Neural cell (in vitro differentiated cells): ENCODE data around the gene INTS6. TPM values are rescaled to one million over a fixed set of nuclear protein-coding genes. Genes with fewer than 3 reads are reported as not detected.

ENCODE experiments used
- H2AFZ ChIP-seq: fragments of 200-600, 300-800 bp; sonication (generic), shearing (Covaris generic); 2 replicates; pipeline ENCODE4 v1.6.0; 2014; ENCODE audit warnings: low read depth, mild to moderate bottlenecking, antibody characterized with exemption, low read length, moderate library complexity
- H3F3A ChIP-seq: fragments of 200-600 bp; shearing (Covaris generic); 2 replicates; pipeline ENCODE4 v1.6.1; 2016; ENCODE audit warnings: mild to moderate bottlenecking, moderate library complexity, mixed read lengths, antibody characterized with exemption, low read length; ENCODE audit not compliant: insufficient read depth, poor library complexity, severe bottlenecking
- H3K27ac ChIP-seq: fragments of 200-600, 300-800 bp; sonication (generic), shearing (Covaris generic); 2 replicates; pipeline ENCODE4 v1.5.1; 2014; ENCODE audit warnings: mild to moderate bottlenecking, low read length, moderate library complexity
- H3K27me3 ChIP-seq: fragments of 300-800, 200-600 bp; sonication (generic), shearing (Covaris generic); 2 replicates; pipeline ENCODE4 v1.6.0; 2014; ENCODE audit warnings: mild to moderate bottlenecking, low read depth, low read length, moderate library complexity; ENCODE audit not compliant: insufficient read depth
- H3K36me3 ChIP-seq: fragments of 300-800, 200-600 bp; sonication (generic), shearing (Covaris generic); 2 replicates; pipeline ENCODE4 v1.5.1; 2014; ENCODE audit warnings: mild to moderate bottlenecking, antibody characterized with exemption, low read length, moderate library complexity; ENCODE audit not compliant: insufficient read depth
- H3K4me2 ChIP-seq: fragments of 300-800, 200-600 bp; sonication (generic), shearing (Covaris generic); 2 replicates; pipeline ENCODE4 v1.6.0; 2014; ENCODE audit warnings: mild to moderate bottlenecking, low read length
- H3K4me3 ChIP-seq: fragments of 300-800, 200-600 bp; sonication (generic), shearing (Covaris generic); 2 replicates; pipeline ENCODE4 v1.5.1; 2014; ENCODE audit warnings: mild to moderate bottlenecking, low read length, moderate library complexity
- H3K79me2 ChIP-seq: fragments of 200-600 bp; shearing (Covaris generic); replicated peaks from 2 replicates; pipeline ENCODE4 v1.6.0; 2014; ENCODE audit warnings: mild to moderate bottlenecking, low read length, moderate library complexity; ENCODE audit not compliant: insufficient read depth
- H3K9ac ChIP-seq: fragments of 300-800, 200-600 bp; sonication (generic), shearing (Covaris generic); 2 replicates; pipeline ENCODE4 v1.6.1; 2016; ENCODE audit warnings: mild to moderate bottlenecking, low read length, mixed read lengths
- H3K9me2 ChIP-seq: fragments of 200-600 bp; shearing (Covaris generic); 2 replicates; pipeline ENCODE4 v1.6.1; 2016; ENCODE audit warnings: mild to moderate bottlenecking, low read length, mixed read lengths; ENCODE audit not compliant: insufficient read depth
- H3K9me3 ChIP-seq: fragments of 200-600, 300-800 bp; sonication (generic), shearing (Covaris generic); 2 replicates; pipeline ENCODE4 v1.6.1; 2016; ENCODE audit warnings: mild to moderate bottlenecking, mixed run types, low read length, moderate library complexity, mixed read lengths
- H4K20me1 ChIP-seq: fragments of 200-600 bp; shearing (Covaris generic); 2 replicates; pipeline ENCODE4 v1.6.1; 2016; ENCODE audit warnings: mild to moderate bottlenecking, mixed run types; ENCODE audit not compliant: insufficient read depth
- CTCF ChIP-seq: fragments of 450-650 bp; IDR thresholded peaks from 2 replicates; pipeline ENCODE4 v1.5.1; 2014; ENCODE audit warnings: antibody characterized with exemption, mild to moderate bottlenecking, moderate library complexity; ENCODE audit not compliant: poor library complexity, severe bottlenecking
- EP300 ChIP-seq: fragments of 450-650 bp; conservative IDR thresholded peaks from 2 replicates; pipeline ENCODE4 v1.6.1; 2014; ENCODE audit warnings: antibody characterized with exemption, mild to moderate bottlenecking, moderate library complexity; ENCODE audit not compliant: poor library complexity, severe bottlenecking
- EZH2 ChIP-seq: fragments of 200-600, 300-800 bp; shearing (Covaris generic), sonication (generic); IDR thresholded peaks from 2 replicates; pipeline ENCODE4 v1.6.1; 2014; ENCODE audit warnings: antibody characterized with exemption, low read length, borderline replicate concordance, mild to moderate bottlenecking; ENCODE audit not compliant: insufficient read depth, poor library complexity, severe bottlenecking
- POLR2AphosphoS5 ChIP-seq: IDR thresholded peaks from 2 replicates; pipeline ENCODE4 v1.6.1; 2012
- RAD21 ChIP-seq: fragments of 450-650 bp; conservative IDR thresholded peaks from 2 replicates; pipeline ENCODE4 v1.6.1; 2014; ENCODE audit warnings: antibody characterized with exemption, mild to moderate bottlenecking, moderate library complexity
- REST ChIP-seq: IDR thresholded peaks from 2 replicates; pipeline ENCODE4 v1.6.1; 2012; ENCODE audit warnings: borderline replicate concordance
- SMC3 ChIP-seq: fragments of 450-650 bp; conservative IDR thresholded peaks from 2 replicates; pipeline ENCODE4 v1.6.1; 2014; ENCODE audit warnings: antibody characterized with exemption, mild to moderate bottlenecking, moderate library complexity; ENCODE audit not compliant: poor library complexity
- polyA plus RNA-seq: library from polyadenylated mRNA; depleted of rRNA; stranded (reverse); fragments of >200 nt; gene quantifications from 2 replicates; pipeline ENCODE4 v1.2.3, GENCODE V29; 2014

The INTS6 gene
- polyA plus RNA-seq, 1 donor from 2014 or later = 22.6 TPM

DNA sequence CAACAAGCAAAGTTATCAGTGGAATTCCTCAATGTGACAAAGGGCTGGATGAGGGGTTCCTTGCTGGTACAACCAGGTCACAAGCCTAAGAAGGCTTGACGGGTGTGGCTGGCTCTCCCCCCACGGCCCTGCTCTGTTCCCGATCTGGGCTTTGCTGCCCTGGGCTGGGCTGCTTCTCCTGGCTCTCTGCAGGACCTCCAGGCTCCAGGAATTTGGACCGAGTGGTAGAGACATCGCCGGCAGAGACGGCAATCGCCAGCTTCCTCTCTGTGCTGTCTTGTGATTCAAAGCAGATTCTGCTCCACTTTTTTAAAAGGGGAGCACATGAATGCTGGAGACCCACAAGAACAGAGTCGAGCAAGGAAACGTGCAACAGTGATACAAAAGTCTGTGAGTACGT lies 113.5 kb downstream of the INTS6 start, which contains the start of gene SERPINE3:
TSS of gene SERPINE3 (plus strand) at position 338 of the 400 bp plus-strand sequence. CDS start 1,401 bp downstream, outside the sequence.
- H3K79me2 ChIP-seq = no peaks in the 10 kb centered on the region
- H3K9me3 ChIP-seq = no peaks in the 10 kb centered on the region
- H3F3A ChIP-seq = no peaks in the 10 kb centered on the region
- no peaks in the 10 kb centered on the region for H4K20me1 ChIP-seq
- no peak for TF ChIP-seq EZH2
- no peak for TF ChIP-seq EP300
- TF ChIP-seq RAD21 = no peak
- TF ChIP-seq POLR2AphosphoS5 = no peak
- no peak for TF ChIP-seq CTCF
- TF ChIP-seq REST = no peak
- no peak for TF ChIP-seq SMC3
- H2AFZ ChIP-seq = no peak within 1 kb of the TSS
- no peaks in the 10 kb centered on the region for H3K9me2 ChIP-seq
- no peak within 1 kb of the TSS for H3K4me2 ChIP-seq
- no peaks in the 10 kb centered on the region for H3K36me3 ChIP-seq
- H3K4me3 ChIP-seq = no peak within 1 kb of the TSS
- H3K9ac ChIP-seq = no peak within 1 kb of the TSS
- H3K27me3 ChIP-seq = no peaks in the 10 kb centered on the region
- no peak within 1 kb of the TSS for H3K27ac ChIP-seq

- Histone ChIP-seq H3K4me2 (no peak overlapping the region), H3K27ac (no peak overlapping the region), H3K9ac (no peak overlapping the region), H3K27me3 (no peaks in the 10 kb centered on the region), H2AFZ (no peak overlapping the region), H3K9me2 (no peaks in the 10 kb centered on the region), H3K4me3 (no peak overlapping the region), H3K9me3 (no peaks in the 10 kb centered on the region), H4K20me1 (no peaks in the 10 kb centered on the region), H3K36me3 (no peaks in the 10 kb centered on the region), H3K79me2 (no peaks in the 10 kb centered on the region), H3F3A (no peaks in the 10 kb centered on the region)
- TF ChIP-seq REST = no peak
These were observed 116.1 kb downstream of the INTS6 start for GRCh38 chr13:51336746-51337145.
